GM18511 (cell line): ENCODE data around the gene LRRC28.
A peak's percentile ranks its signal among the peaks of the same experiment; 100 is the strongest.

Source experiments
- ATAC-seq: cut with Tn5 transposase; IDR thresholded peaks from one replicate; pipeline ENCODE4 v1.9.1; 2021; ENCODE audit warnings: mild to moderate bottlenecking, moderate library complexity; ENCODE audit not compliant: unreplicated experiment

Gene LRRC28

DNA sequence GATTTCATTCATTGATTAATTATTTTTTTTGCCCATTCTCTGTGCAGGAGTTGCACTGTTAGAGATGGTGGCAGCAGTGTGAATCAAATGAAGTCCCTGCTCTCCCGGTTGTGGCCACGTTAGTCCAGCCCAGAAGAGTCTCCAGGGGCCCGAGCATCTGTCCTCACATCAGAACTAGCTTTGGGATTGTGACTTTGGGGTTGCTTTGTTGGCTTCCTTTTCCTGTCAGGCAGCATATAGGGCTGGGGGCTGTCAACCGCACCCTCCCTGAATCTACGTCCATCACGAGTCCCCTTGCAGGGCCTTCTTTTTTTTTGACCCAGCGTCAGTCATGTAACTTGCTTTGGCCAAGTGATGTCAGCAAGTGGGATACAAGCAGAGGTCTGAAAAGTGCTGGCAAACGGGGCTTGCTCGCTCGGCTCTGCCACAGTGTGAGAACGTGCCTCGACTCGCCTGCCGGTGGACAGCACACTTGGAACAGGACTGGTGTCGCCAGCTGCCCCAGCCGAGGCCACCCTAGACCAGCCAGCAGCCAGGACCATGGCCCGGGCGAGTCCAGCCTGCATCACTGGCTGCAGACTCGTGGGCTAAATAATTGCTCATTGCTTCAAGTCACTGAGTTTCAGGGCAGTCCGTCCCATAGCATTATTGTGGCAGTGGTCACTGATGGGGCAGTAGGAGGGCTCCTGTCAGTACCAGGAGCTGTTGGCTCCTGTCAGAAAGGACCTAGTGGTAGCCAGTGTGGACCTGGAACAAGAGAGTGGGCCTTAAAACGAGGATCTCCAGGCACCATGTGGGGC, 162.9 kb downstream of the LRRC28 start:
- no peak for ATAC-seq

DNA sequence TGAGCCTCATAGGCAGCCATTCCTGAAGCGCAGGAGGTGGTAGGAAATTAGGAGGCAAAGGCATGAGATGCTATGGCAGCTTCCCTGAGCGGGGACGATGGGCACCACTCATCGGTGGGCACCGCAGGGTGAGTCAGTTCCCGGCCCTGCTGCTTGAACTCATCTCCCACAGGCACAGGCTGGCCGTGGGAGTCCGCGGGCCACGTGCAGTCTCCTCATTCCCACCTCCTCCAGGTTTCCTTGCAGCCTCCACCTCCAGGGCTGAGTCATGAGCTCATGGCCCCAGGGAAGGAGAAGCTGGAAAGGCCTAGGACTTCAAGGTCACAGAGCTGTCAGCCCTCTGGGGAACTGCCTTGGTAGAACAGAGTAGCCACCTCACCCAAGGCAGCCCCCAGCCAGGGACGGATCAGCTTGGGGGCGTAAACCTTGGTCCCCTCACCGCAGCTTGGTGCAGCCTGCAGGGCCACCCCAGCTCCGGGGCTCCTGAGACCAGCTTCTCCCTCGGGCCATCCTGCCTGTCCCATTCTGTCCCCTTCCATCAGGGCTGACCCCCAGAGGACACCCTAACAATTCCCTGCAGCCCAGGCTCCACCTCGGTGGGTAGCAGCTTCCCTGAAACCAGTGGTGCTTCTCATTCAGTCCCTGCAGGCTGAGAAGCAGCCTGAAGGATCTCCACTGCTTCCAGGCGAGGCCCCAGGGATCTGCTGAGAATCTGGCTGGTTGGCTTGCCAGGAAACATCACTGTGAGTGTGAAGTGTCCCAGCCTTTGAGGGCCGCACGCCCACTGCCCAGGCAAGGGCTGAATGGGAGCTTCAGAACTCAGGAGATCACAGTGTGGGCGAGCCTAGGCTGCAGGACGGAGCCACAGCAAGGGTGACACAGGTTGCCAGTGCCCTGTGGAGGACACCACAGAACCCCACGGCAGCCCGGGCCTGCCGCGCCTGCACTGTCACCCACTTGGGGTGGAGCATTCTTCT, 163.8 kb downstream of the LRRC28 start:
- no peak for ATAC-seq

DNA sequence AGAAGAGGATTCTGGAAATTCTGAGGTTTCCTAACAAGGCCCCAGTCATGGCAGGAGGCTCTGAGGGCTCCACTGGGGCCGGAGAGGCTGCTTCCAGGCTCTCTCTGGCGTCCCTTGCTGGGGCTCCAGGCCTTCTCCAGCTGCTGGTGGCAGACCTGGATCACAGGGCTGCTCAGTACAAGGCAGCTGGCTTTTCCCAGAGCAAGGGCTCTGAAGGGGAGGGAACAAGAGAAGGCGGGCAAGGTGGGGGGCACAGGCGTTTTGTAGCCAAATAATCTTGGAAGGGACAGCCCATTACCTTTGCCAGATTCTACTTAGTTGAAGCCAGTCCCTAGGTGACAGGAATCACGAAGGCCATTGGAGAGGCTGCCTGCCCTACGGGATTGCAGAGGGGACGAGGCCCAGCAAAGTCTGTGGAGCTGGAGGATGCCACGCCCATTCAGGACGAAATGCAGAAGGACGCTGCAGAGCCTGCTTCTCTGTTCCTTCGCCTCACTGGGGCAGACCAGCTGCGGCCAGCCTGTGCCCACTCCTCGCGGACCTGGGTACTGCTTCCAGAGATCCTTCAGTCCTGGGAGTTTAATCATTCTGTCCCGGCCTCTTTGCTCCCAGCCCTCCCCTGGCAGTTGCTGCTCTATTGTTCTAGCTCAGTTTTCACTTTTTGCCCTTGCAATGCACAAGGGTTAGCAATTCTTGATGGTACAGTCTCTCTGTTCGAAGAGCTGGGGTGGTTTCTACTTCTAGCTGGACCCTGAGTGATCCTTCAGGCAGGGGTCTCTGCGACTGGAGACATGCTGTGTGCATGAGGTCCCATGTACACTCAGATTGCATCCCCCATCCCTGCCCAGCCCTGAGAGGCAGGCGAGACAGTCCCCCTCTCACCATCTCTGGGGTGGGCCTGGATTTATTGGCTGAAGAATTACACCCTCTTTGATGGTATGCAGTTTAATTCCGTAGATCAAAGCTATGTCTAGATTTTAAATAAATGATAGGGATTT, 165.2 kb downstream of the LRRC28 start:
- ATAC-seq, result no peak

DNA sequence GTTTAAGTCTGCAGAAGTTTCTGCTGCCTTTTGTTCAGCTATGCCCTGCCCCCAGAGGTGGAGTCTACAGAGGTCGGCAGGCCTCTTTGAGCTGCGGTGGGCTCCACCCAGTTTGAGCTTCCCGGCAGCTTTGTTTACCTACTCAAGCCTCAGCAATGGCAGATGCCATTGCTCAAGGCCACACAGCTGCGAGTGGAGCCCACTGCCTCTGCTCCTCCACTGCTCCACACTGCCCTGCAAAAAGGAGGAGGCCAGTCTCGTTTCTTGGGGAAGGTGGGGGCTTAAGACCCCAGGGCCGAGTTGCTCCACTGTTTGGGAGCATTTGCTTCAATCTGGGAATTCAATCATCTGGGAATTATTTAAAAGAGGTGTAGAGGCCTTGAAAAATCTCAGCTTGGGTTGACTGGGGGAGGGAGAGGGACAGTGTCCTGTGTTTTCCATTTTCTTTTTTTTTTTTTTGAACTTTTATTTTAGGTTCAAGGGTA, 169.9 kb downstream of the LRRC28 start:
- ATAC-seq, result no peak

DNA sequence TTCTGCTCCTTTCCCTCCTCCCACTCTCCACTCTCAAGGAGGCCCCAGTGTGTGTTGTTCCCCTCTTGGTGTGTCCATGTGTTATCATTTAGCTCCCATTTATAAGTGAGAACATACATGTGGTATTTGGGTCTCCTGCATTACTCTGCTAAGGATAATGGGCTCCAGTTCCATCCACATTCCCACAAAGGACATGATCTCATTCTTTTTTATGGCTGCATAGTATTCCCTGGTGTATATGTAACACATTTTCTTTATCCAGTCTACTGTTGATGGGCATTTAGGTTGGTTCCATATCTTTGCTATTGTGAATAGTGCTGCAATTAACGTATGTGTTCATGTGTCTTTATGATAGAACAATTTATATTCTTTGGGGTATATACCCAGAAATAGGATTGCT, 170.5 kb downstream of the LRRC28 start:
- no peak for ATAC-seq

DNA sequence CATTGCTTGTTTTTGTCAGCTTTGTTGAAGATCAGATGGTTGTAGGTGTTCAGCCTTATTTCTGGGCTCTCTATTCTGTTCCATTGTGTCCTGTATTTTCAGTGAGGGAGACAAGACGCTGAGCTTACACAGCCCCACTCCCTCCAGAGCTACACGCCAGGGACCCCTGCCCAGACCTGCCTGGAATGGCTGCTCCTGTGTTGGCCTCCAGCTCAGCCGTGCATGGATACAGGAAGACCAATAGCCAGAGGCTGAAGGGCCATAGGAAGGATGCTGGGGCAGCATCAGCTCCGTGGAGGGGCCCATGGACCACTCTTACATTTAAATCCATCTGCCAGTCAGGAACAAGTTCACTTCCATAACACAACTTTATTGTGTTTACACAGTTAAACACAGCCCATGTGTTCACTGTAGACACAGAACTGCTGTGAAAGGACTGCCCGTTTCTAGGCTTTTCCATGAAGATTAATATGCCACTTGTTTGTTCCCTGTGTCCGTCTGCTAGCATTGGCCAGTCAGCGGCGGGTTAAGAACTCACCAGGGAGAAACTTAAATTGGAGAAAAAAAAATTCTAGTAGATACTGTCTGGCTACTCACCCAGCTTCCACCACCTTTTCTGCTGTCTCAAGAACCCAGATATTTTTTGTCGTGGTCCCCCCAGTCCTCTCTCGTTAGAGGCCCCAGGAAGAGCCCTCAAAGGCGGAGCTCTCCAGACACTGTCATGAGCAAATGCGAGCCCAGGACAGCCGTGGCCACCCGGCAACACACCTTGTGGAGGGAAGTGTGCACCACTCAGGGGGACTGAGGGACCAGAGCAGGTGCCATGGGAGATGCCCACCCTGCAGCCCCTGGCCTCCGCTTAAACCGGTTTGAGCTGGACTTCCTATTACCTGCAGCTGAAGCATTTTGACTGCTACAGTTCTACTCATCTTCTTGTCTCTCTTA, 172.2 kb downstream of the LRRC28 start:
- ATAC-seq, result no peak

DNA sequence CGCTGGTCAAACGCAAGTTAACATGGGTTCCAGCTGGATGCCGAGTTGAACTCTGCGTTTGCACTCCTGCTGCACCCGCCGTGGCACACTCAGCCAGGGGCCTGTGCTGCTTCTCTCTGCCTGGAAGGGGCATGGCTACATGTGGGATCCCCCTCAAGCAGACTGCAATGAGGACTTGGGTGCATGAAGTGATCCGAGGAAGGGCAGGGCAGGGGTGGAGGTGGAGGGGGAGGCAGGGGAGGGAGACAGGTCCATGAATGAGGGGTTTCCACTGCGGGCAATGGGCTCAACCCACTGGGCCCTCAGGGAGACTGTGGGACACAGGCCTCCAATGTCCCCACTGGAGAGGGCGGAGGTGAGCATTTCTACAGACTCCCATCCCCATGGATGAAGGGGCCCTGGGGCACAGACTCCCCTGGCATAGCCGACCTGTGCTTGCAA, 172.9 kb downstream of the LRRC28 start:
- ATAC-seq, result no peak

DNA sequence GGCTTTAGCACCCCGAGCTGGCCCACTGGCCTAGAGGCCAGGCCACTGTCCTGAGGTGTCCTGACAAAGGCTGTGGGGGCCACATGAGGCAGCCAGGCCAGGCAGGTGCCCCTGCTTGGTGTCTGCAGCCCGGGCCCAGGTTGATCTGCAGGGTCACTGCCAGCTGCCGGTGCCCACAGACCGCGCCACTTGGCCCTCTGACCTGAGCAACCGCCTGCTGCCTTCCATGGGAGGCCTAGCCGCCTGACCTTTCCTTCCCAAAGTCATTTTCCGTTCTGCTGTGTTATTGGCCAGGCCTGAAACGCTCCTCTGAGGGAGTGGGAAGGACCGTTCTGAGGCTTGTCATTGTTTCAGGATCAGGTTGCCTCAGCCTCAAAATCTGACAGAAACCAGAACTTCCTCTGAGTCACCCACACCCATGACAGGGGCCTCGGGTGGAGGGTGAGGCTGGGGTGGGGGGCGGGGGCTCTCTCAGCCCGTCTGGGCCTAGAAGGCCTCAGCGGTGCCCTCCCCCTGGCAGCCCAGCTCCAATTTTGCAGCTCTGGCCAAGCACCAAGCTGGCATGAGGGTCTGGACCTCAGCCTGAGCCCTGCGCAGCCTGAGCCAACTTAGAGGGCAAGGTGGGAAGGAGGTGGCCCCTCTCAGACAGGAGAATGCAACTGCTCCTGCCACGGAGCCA, 173.8 kb downstream of the LRRC28 start:
- ATAC-seq, result peak; percentile 92

DNA sequence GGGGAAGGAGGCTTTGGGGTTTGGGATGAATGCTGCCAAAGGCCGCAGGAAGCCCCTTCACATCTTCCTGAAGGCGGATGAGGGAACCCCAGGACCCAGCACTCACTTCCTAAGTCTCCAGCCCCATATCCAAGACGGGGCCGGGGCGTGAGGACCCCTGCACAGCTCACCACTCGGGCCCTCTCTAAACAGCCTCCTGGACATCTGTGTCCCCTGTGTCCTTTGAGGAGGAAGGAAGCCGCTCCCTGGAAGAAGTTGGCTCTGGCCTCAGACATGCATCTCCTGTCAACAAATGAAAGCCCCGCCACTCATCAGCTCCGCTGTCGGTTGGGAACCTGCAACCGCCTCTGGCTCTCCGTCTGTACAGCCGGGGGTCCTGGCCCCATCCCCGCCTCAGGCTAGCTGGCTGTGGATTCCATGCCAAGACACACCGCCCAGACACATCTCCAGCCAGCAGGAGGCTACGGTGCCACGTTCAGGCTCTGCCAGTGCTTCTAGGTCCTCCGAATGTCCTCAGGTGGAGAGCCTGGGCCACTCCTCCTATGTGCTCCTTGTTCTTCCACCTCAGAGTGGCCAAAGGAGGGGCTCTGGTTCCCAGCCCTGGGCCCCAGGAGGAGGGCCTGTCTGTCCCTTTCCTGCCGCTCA, 174.5 kb downstream of the LRRC28 start:
- ATAC-seq, result no peak

DNA sequence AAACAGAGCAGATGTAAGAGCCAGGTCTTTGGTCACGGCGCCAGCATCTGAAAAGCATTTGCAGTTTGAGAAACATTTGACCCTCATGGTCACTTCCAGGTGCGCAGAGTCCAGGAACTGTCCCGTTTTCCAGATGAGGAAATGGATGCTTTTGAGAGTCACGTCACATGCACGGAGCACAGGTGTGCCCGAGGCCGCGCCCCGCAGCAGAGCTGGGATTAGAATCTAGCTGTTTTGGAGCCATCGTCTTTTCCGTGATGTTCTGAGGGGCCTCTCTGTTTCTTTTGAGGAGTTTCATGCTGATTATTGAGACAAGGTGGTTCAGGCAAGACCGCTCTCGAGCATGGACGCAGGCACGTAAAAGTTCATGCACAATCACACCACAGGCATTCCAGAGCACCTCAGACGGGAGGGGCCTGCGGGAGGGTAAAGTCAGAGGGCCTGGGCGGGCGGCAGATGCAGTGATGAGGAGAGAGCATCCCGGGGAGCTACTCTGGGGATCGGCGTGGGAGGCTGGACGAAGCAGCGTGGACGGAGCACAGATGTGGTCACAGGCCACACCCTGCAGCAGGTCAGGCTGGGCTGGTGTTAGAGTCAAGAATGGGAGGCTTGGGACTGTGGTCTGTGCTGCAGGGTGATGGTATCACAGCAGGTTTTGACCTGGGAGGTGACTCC, 175.3 kb downstream of the LRRC28 start:
- ATAC-seq, result no peak

DNA sequence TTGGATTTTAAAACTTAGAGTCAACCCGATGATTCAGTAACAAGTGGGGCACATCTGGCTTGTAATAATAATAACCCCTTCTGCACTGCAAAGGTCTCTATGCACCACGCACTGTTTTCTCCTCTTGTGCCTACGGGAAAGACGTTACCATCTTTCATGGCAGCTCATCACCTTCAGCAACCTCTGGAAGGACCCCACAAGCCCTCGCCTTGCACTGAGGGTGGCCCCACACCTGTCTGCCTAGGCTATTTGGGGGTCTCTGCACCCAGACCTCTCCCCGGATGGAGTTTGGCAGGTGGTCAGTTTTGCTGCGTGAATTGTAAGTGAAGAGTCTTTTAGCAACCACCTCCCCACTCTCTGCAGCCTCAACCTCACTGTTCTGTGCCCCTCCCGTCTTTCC, 175.9 kb downstream of the LRRC28 start:
- no peak for ATAC-seq

DNA sequence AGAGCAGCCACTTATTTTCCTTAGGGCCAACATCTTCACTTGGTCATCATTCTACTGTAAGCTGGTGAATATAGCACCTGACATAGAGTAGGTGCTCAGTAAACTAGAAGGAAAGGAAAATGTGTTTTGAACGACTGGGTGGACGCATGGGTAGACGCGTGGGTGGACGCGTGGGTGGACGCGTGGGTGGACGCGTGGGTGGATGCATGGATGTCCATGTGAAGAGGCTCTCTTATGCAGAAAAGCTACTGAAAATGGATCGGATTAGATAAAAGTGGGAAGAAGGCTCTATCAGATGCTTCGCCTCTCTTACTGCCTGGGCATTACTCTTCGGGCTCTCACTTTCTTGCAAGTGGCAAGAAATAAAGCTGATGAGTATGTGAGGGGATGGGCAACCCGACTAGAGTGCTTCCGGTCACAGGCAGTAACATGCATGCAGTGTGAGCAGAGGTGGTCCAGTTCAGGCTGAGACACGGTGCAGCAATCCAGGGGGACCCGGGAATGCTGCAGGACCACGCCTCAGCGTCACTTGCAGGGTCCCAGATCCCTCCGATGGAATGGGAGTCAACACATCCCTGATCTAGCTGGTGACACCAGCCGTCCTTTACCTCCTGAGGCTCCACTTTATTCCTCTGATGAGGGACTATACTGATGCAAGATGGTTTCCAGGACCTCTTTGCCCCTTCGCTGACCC, 176.5 kb downstream of the LRRC28 start:
- no peak for ATAC-seq

DNA sequence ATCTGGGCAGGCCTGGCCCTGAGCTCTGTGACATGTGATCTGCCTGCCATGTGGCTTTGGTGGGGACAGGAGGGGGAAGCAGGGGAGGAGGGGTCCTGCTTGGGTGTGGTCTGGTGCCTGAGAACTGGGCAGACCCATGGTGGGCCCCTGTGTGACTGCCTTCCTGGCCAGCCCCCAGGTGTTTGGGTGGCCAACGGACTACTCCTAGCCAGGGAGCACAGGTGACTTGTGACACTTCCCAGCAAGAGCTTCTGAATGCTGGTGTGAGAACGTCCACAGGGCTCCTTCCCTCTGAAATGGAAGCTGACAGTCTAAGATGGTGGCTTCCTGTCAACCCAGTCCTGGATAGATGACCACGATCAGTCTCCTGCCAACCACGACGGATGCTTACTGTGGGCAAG, 178.4 kb downstream of the LRRC28 start:
- no peak for ATAC-seq

DNA sequence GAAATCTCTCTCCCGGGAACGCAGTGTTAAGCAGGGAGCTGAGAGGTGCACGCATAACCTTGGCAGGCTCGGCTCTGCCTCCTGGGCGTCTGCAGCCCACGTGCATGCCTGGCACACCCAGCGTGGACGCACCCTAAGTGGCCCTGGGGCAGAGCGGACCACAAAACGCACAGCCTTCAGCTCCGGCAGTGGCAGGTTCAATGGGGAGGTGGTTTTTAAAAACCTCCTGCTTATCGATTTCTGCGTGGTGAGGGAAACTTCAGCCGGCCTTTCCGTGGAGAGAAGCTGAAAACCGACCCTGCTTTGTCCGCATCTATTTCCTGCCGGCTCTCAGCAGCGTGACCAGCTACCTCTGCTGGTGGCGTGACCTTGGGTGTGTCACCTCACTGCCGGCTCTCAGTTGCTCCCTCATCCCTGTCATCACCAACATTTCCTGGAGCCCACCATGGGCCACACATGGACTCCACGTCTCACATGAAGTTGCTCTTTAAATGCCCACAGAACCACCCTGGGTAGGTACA, 179.7 kb downstream of the LRRC28 start:
- ATAC-seq, result no peak

DNA sequence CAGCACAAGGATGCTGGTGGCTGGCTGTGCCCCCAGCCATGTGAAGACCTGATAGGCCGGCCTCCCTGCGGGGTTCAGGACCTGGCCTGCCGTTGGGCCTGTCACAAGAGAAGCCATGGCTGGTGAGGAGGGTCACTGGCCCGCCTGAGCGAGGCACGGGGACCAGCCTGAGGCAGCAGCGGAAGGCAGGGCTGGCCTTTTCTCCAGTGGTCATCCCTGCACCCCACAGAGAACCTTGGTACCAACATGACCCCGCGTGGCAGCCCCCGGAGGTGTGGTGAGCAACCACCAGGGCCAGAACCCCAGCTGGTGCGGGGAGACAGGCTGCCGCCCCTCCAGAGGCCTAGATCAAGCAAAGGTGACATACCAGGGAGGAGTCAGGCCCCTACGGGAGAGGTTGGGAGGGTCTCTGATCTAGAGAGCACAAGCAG, 180.4 kb downstream of the LRRC28 start:
- no peak for ATAC-seq

DNA sequence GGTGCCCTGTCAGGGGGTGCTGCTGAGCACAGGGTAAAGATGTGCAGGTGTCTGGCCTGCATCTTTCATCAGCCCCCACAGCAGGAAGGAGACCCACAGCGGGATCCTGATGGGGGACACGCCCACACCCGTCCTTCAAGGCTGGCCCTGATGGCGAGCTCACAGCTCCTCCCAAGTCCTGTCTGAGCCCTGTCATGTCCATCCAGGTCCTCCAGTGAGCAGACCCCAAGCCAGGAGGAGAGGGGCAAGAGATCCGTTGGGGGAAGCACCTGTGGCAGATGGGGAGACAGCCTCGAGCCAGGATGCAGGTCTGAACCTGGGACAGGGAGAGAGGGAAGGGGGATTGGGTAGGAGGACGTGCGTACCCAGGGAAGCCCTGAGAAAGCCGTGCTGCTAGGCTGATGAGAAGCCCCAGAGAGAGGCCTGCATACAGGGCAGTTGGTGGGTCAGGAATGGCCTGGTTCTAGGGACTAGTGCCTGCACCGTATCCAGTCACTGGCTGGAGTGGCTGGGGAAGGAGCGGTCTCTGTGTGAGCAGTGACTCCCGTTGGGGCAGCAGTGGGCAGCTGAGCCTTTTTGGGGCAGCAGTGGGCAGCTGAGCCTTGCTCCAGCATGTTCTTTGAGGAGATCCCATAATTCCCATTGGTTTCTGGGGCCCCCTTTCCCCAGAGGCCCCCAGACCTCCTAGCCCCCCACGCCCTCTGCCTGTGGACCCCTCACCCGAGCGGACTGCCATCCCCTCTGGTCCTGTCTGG, 181.2 kb downstream of the LRRC28 start:
- ATAC-seq, result no peak
